Esophagus muscularis mucosa (tissue), 4 donors: ENCODE data around the gene SCRN2. TPM values are rescaled to one million over a fixed set of nuclear protein-coding genes. Genes with fewer than 3 reads are reported as not detected.

Experiments used
- DNase-seq: peaks from one replicate; pipeline ENCODE4 v3.0.0-alpha.2; 2017; ENCODE audit errors: extremely low spot score
- H3K27ac ChIP-seq, 4 donors: fragments of 200-600 bp; sonication (generic); replicated peaks in 1 of 4; 1 replicate in 3 of 4; 2 replicates in 1 of 4; pipeline ENCODE4 v1.5.1; 2016 to 2019; ENCODE audit warnings: mild to moderate bottlenecking in 1 of 4
- H3K27me3 ChIP-seq, 4 donors: fragments of 200-600 bp; sonication (generic); one replicate each; pipeline versions ENCODE4 v1.5.1 to v1.6.0; 2016 to 2019
- H3K36me3 ChIP-seq, 4 donors: fragments of 200-600 bp; sonication (generic); one replicate each; pipeline ENCODE4 v1.5.1; 2016 to 2019
- H3K4me1 ChIP-seq, 4 donors: fragments of 200-600 bp; sonication (generic); one replicate each; pipeline ENCODE4 v1.5.1; 2016 to 2019
- H3K4me3 ChIP-seq, 4 donors: fragments of 200-600 bp; sonication (generic); 1 replicate in 2 of 4; 2 replicates in 2 of 4; pipeline ENCODE4 v1.5.1; 2016 to 2019; ENCODE audit warnings: mild to moderate bottlenecking in 4 of 4, moderate library complexity in 1 of 4
- H3K9me3 ChIP-seq, 4 donors: fragments of 200-600 bp; sonication (generic); 1 replicate in 3 of 4; 2 replicates in 1 of 4; pipeline ENCODE4 v1.5.1; 2016 to 2019
- CTCF ChIP-seq, 3 experiments: fragments of 200-600 bp in 2 of 3; fragments of 450-650 bp in 1 of 3; sonication (generic) in 2 of 3; IDR thresholded peaks; one replicate each; pipeline ENCODE4 v1.5.1; 2017 to 2019; ENCODE audit warnings: antibody characterized with exemption in 3 of 3, mild to moderate bottlenecking in 2 of 3, moderate library complexity in 1 of 3
- EP300 ChIP-seq: sonication (generic); formaldehyde crosslinking; IDR thresholded peaks from one replicate; pipeline ENCODE4 v1.6.1; 2017; ENCODE audit warnings: antibody characterized with exemption
- POLR2A ChIP-seq: fragments of 450-650 bp; IDR thresholded peaks from one replicate; pipeline ENCODE4 v1.6.1; 2017; ENCODE audit warnings: antibody characterized with exemption, moderate library complexity, mild to moderate bottlenecking, low read depth
- POLR2AphosphoS5 ChIP-seq, 2 donors: sonication (generic); formaldehyde crosslinking; IDR thresholded peaks; one replicate each; pipeline ENCODE4 v1.6.1; 2017; ENCODE audit warnings: antibody characterized with exemption in 2 of 2
- WGBS: methylation state at CpG from one replicate; pipeline ENCODE4 v1.1.5; 2018; 5-methylcytosine and 5-hydroxymethylcytosine counted together
- intact Hi-C: fragments of 100-400 bp; cut with DNase I; formaldehyde crosslinking; loops from one replicate; pipeline ENCODE4 v1.15.1; 2023
- total RNA-seq, 4 donors: library from RNA; depleted of rRNA; stranded (reverse); fragments of >200 nt; gene quantifications; one replicate each; pipeline versions ENCODE4 v1.1.0 to v1.2.1, GENCODE V29; 2016

The SCRN2 gene
- total RNA-seq, 4 donors from 2014 or later, result 9.6 to 34.0 (median 23.1) TPM

GRCh38 chr17:47813512-47814031, 27.5 kb downstream of the SCRN2 start:
- Histone ChIP-seq H3K36me3 (peaks cover 0 to 92% (median 85%) of the 10 kb centered on the region in 4 donors), H3K9me3 (no peaks in the 10 kb centered on the region), H3K4me3 (no peak overlapping the region), H3K4me1 (peaks cover 0 to 16% (median 0%) of the 10 kb centered on the region in 4 donors), H3K27ac (no peak overlapping the region), H3K27me3 (no peaks in the 10 kb centered on the region)
- intact Hi-C loops, result no loop called here
- 98% methylated on average over 6 of the region's 22 CpGs for WGBS
- DNase-seq, result no peak
- TF ChIP-seq CTCF (IDR thresholded peaks at IDR 0.05), result no peak
- TF ChIP-seq POLR2AphosphoS5 (IDR thresholded peaks at IDR 0.05), result no peak
- no peak for TF ChIP-seq EP300
- no peak for TF ChIP-seq POLR2A

GRCh38 chr17:47813077-47813476, 28.0 kb downstream of the SCRN2 start:
- no peaks in the 10 kb centered on the region for H3K9me3 ChIP-seq
- DNase-seq, result no peak
- WGBS, result 100% methylated on average over 6 of the region's 14 CpGs
- no peak for TF ChIP-seq CTCF (IDR thresholded peaks at IDR 0.05)
- TF ChIP-seq POLR2AphosphoS5 (IDR thresholded peaks at IDR 0.05), result no peak
- no peak for TF ChIP-seq POLR2A
- no peak for TF ChIP-seq EP300
- peaks cover 0 to 92% (median 85%) of the 10 kb centered on the region in 4 donors for H3K36me3 ChIP-seq
- intact Hi-C loops, result no loop called here
- no peaks in the 10 kb centered on the region for H3K27me3 ChIP-seq
- no peak overlapping the region for H3K27ac ChIP-seq
- peaks cover 0 to 16% (median 0%) of the 10 kb centered on the region in 4 donors for H3K4me1 ChIP-seq
- H3K4me3 ChIP-seq, result no peak overlapping the region

GRCh38 chr17:47812146-47812920, 28.7 kb downstream of the SCRN2 start:
- 83% methylated on average over 16 of the region's 18 CpGs for WGBS
- Histone ChIP-seq H3K4me1 (peaks cover 0 to 16% (median 0%) of the 10 kb centered on the region in 4 donors), H3K27me3 (no peaks in the 10 kb centered on the region), H3K36me3 (peaks cover 0 to 92% (median 85%) of the 10 kb centered on the region in 4 donors), H3K4me3 (no peak overlapping the region), H3K9me3 (no peaks in the 10 kb centered on the region), H3K27ac (no peak overlapping the region)
- no peak for DNase-seq
- no peak for TF ChIP-seq POLR2AphosphoS5 (IDR thresholded peaks at IDR 0.05)
- TF ChIP-seq POLR2A, result no peak
- TF ChIP-seq CTCF (IDR thresholded peaks at IDR 0.05), result no peak
- no peak for TF ChIP-seq EP300
- intact Hi-C loops, result no loop called here

GRCh38 chr17:47811709-47812108, 29.4 kb downstream of the SCRN2 start:
- TF ChIP-seq EP300 (no peak), POLR2AphosphoS5 (IDR thresholded peaks at IDR 0.05) (no peak), CTCF (IDR thresholded peaks at IDR 0.05) (no peak), POLR2A (no peak)
- 57% methylated on average over 7 of the region's 7 CpGs for WGBS
- H3K36me3 ChIP-seq, result peaks cover 0 to 91% (median 83%) of the 10 kb centered on the region in 4 donors
- no peak overlapping the region for H3K27ac ChIP-seq
- H3K4me1 ChIP-seq, result peaks cover 0 to 16% (median 0%) of the 10 kb centered on the region in 4 donors
- intact Hi-C loops, result no loop called here
- H3K4me3 ChIP-seq, result no peak overlapping the region
- no peaks in the 10 kb centered on the region for H3K9me3 ChIP-seq
- H3K27me3 ChIP-seq, result no peaks in the 10 kb centered on the region
- DNase-seq, result no peak
